ENCODE results near the gene DDX10. TPM values are rescaled to one million over a fixed set of nuclear protein-coding genes. Genes with fewer than 3 reads are reported as not detected.

DDX10 gene
- polyA plus RNA-seq, 1 donor from 2014 or later: 15.9 TPM

GRCh38 chr11:108897071-108897481 is 232.2 kb downstream of the DDX10 start:
- no peaks in the 10 kb centered on the region for H3F3A ChIP-seq (ENCODE audit: insufficient read depth, low read length, poor library complexity, severe bottlenecking)
- no peak for TF ChIP-seq EZH2 (IDR thresholded peaks at IDR 0.05; ENCODE audit: borderline replicate concordance, insufficient read depth, low read length, poor library complexity, severe bottlenecking)
- no peak for TF ChIP-seq POLR2AphosphoS5 (IDR thresholded peaks at IDR 0.05)
- TF ChIP-seq SMC3 (conservative IDR thresholded peaks at IDR 0.05; ENCODE audit: poor library complexity): no peak
- TF ChIP-seq RAD21 (conservative IDR thresholded peaks at IDR 0.05): no peak
- TF ChIP-seq REST (IDR thresholded peaks at IDR 0.05; ENCODE audit: borderline replicate concordance): no peak
- TF ChIP-seq MXI1 (conservative IDR thresholded peaks at IDR 0.05; ENCODE audit: poor library complexity, severe bottlenecking): no peak
- no peak for TF ChIP-seq CTCF (IDR thresholded peaks at IDR 0.05; ENCODE audit: poor library complexity, severe bottlenecking)
- no peak for TF ChIP-seq TAF1 (IDR thresholded peaks at IDR 0.05; ENCODE audit: low read depth)
- TF ChIP-seq EP300 (conservative IDR thresholded peaks at IDR 0.05; ENCODE audit: poor library complexity, severe bottlenecking): no peak
- no peaks in the 10 kb centered on the region for H3K9me2 ChIP-seq (ENCODE audit: insufficient read depth, low read length)
- H3K9ac ChIP-seq (ENCODE audit: low read length): no peak overlapping the region
- H3K4me2 ChIP-seq (ENCODE audit: low read length): no peak overlapping the region
- H3K36me3 ChIP-seq (ENCODE audit: insufficient read depth, low read length): no peaks in the 10 kb centered on the region
- no peak overlapping the region for H3K4me3 ChIP-seq (ENCODE audit: low read length)
- H3K79me2 ChIP-seq (replicated peaks; ENCODE audit: insufficient read depth, low read length): no peaks in the 10 kb centered on the region
- no peaks in the 10 kb centered on the region for H3K9me3 ChIP-seq (ENCODE audit: low read length)
- H2AFZ ChIP-seq (ENCODE audit: low read depth, low read length): no peak overlapping the region
- no peaks in the 10 kb centered on the region for H4K20me1 ChIP-seq (ENCODE audit: insufficient read depth)
- H3K27me3 ChIP-seq (ENCODE audit: insufficient read depth, low read depth, low read length): no peaks in the 10 kb centered on the region
- H3K27ac ChIP-seq (ENCODE audit: low read length): no peak overlapping the region

- Histone ChIP-seq H3K4me3 (ENCODE audit: low read length) (no peak overlapping the region), H3K27me3 (ENCODE audit: insufficient read depth, low read depth, low read length) (no peaks in the 10 kb centered on the region), H3K36me3 (ENCODE audit: insufficient read depth, low read length) (no peaks in the 10 kb centered on the region), H3K9me3 (ENCODE audit: low read length) (no peaks in the 10 kb centered on the region), H4K20me1 (ENCODE audit: insufficient read depth) (no peaks in the 10 kb centered on the region), H3K27ac (ENCODE audit: low read length) (no peak overlapping the region), H3K9me2 (ENCODE audit: insufficient read depth, low read length) (no peaks in the 10 kb centered on the region), H2AFZ (ENCODE audit: low read depth, low read length) (no peak overlapping the region), H3K79me2 (replicated peaks; ENCODE audit: insufficient read depth, low read length) (no peaks in the 10 kb centered on the region), H3K4me2 (ENCODE audit: low read length) (no peak overlapping the region), H3F3A (ENCODE audit: insufficient read depth, low read length, poor library complexity, severe bottlenecking) (no peaks in the 10 kb centered on the region), H3K9ac (ENCODE audit: low read length) (no peak overlapping the region)
- no peak for TF ChIP-seq TAF1 (IDR thresholded peaks at IDR 0.05; ENCODE audit: low read depth)
- no peak for TF ChIP-seq MXI1 (conservative IDR thresholded peaks at IDR 0.05; ENCODE audit: poor library complexity, severe bottlenecking)
- TF ChIP-seq RAD21 (conservative IDR thresholded peaks at IDR 0.05): no peak
- TF ChIP-seq EZH2 (IDR thresholded peaks at IDR 0.05; ENCODE audit: borderline replicate concordance, insufficient read depth, low read length, poor library complexity, severe bottlenecking): no peak
These were observed 233.0 kb downstream of the DDX10 start for GRCh38 chr11:108897916-108898315.
